Measurements from ENCODE around the gene ATP2B2. TPM values are rescaled to one million over a fixed set of nuclear protein-coding genes. Genes with fewer than 3 reads are reported as not detected.

The ATP2B2 gene
- total RNA-seq, 1 donor from 2014 or later, result 3.7 TPM

DNA sequence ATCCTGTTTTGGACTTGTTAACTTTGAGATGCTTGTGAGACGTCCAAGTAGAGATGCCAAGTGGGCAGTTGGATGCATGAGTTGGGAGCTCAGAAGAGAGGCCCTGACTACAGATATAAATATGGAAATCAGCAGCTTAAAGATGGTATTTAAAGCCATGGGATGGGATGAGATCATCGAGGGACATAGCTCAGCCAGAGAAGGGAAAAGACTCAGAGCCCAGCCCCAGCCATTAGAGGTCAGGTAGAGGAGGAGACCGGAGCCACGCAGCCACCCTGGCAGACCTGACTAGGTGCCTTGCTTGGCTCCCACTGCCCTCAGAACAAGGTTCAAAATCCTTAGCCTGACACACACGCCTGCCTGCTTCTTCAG is 31.1 kb downstream of the ATP2B2 start:
- H3K9me3 ChIP-seq (ENCODE audit: control insufficient read depth in 3 of 3, low read length in 3 of 3), result no peaks in the 10 kb centered on the region
- peak overlapping the region; percentile 68 for H3K27ac ChIP-seq (ENCODE audit: low read depth, low read length)
- H3K27me3 ChIP-seq (ENCODE audit: control insufficient read depth in 3 of 3, insufficient read depth in 3 of 3, low read length in 3 of 3), result peaks cover 0 to 2% (median 0%) of the 10 kb centered on the region in 3 donors
- no peak overlapping the region for H3K4me3 ChIP-seq (ENCODE audit: low read length in 3 of 3)
- peaks cover 17 to 48% (median 39%) of the 10 kb centered on the region in 3 donors for H3K4me1 ChIP-seq (ENCODE audit: control insufficient read depth in 3 of 3, insufficient read depth in 3 of 3, low read length in 3 of 3)
- H3K36me3 ChIP-seq (ENCODE audit: control insufficient read depth in 3 of 3, insufficient read depth in 3 of 3, low read length in 3 of 3), result no peaks in the 10 kb centered on the region
- H3K9ac ChIP-seq (ENCODE audit: low read depth in 1 of 3, low read length in 3 of 3), result peak overlapping the region in 1 of 3 donors; percentile 64

DNA sequence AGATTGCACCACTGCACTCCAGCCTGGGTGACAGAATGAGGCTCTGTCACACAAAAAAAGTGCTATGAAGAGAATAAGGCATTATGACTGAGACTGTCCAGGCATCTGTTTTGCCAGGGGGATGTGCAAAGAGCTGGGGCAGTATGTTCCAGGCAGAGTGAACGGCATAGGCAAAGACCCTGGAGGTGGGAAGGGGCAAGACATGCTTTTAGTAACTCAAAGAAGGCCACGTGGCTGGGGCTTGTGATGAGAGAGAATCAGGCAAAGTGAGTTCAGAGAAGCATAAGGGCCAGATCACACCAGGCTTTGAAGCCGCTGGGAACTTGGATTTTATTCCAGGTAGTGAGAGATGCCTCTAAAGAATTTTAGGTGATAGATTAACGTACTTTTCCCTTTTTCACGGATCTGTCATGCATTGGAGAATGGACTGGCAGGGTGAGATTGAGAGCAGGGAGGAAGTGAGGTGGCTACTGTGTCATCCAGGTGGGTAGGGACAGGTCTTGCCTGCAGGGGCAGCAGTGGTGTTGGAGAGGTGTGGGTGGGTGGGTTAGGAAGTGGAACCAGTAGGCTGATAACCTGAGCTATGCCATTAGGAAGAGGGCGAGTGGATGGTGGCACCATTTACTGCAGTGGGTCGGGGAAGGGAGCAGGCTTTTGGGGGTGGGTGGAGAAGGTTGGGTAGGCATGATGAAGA is 31.7 kb downstream of the ATP2B2 start:
- Histone ChIP-seq H3K9me3 (ENCODE audit: control insufficient read depth in 3 of 3, low read length in 3 of 3) (no peaks in the 10 kb centered on the region), H3K9ac (ENCODE audit: low read depth in 1 of 3, low read length in 3 of 3) (no peak overlapping the region), H3K36me3 (ENCODE audit: control insufficient read depth in 3 of 3, insufficient read depth in 3 of 3, low read length in 3 of 3) (no peaks in the 10 kb centered on the region), H3K4me1 (ENCODE audit: control insufficient read depth in 3 of 3, insufficient read depth in 3 of 3, low read length in 3 of 3) (peaks cover 23 to 52% (median 45%) of the 10 kb centered on the region in 3 donors), H3K27me3 (ENCODE audit: control insufficient read depth in 3 of 3, insufficient read depth in 3 of 3, low read length in 3 of 3) (peaks cover 0 to 2% (median 0%) of the 10 kb centered on the region in 3 donors), H3K27ac (ENCODE audit: low read depth, low read length) (peak overlapping the region; percentile 27), H3K4me3 (ENCODE audit: low read length in 3 of 3) (no peak overlapping the region)

DNA sequence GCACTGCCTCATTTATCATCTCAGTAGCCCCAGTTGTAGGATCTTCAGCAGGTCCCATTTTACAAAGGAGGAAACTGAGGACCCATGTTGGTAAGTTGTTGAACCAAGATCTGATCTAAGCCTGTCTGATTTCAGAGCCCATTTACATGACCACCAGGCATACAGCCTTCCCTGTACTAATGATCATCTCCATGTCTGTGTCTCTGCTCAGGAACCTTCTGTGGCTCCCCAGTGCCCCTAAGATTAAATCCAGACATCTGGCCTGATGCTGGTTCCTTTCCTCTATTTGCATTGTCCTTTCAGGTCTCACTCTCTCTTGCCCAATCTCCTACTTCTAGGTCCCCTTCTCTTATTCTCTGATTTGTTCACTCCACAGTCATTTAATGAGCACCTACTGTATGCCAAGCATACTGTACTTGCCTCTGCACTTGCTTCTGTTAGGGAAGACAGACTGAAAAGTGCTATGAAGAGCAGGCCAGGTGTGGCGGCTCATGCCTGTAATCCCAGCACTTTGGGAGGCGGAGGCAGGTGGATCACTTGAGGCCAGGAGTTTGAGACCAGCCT is 32.4 kb downstream of the ATP2B2 start:
- Histone ChIP-seq H3K4me3 (ENCODE audit: low read length in 3 of 3) (no peak overlapping the region), H3K27me3 (ENCODE audit: control insufficient read depth in 3 of 3, insufficient read depth in 3 of 3, low read length in 3 of 3) (peaks cover 0 to 6% (median 0%) of the 10 kb centered on the region in 3 donors), H3K36me3 (ENCODE audit: control insufficient read depth in 3 of 3, insufficient read depth in 3 of 3, low read length in 3 of 3) (no peaks in the 10 kb centered on the region), H3K27ac (ENCODE audit: low read depth, low read length) (peak overlapping the region; percentile 59), H3K9me3 (ENCODE audit: control insufficient read depth in 3 of 3, low read length in 3 of 3) (no peaks in the 10 kb centered on the region), H3K4me1 (ENCODE audit: control insufficient read depth in 3 of 3, insufficient read depth in 3 of 3, low read length in 3 of 3) (peaks cover 29 to 59% (median 52%) of the 10 kb centered on the region in 3 donors), H3K9ac (ENCODE audit: low read depth in 1 of 3, low read length in 3 of 3) (no peak overlapping the region)

DNA sequence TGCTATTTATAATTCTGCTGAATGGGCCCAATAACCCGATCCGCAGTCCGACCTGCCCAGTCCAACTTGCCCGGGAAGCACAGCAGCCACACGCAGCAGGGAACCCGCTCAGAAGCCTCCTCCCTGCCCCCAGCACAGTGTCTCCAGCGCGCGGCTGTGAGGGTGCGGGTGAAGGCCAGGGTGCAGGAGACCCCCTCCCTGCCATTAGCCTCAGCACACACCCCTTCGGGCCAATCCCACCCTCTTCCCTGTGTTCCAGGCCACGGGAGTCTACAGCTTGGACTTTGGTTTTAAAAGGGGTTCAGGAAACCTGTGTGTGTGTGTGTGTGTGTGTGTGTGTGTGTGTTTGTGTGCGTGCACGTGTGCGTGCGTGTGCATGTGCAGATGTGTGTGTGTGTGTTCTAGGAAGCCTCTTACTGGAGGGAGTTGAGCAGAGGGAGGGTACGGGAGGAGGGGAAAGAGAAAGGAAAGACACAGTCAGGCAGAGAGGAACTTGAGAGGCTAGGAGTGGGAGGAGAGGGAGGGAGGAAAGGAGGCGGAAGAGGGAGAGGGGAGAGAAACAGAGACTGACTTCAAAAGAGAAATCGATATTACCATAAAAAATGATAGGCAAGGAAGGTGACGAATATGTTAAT is 34.2 kb downstream of the ATP2B2 start:
- H3K9ac ChIP-seq (ENCODE audit: low read depth in 1 of 3, low read length in 3 of 3), result peak overlapping the region; percentile 70 to 85 (median 83)
- H3K27ac ChIP-seq (ENCODE audit: low read depth, low read length), result peak overlapping the region; percentile 93
- H3K9me3 ChIP-seq (ENCODE audit: control insufficient read depth in 3 of 3, low read length in 3 of 3), result no peaks in the 10 kb centered on the region
- peaks cover 44 to 77% (median 58%) of the 10 kb centered on the region in 3 donors for H3K4me1 ChIP-seq (ENCODE audit: control insufficient read depth in 3 of 3, insufficient read depth in 3 of 3, low read length in 3 of 3)
- peak overlapping the region; percentile 56 to 65 (median 65) for H3K4me3 ChIP-seq (ENCODE audit: low read length in 3 of 3)
- peaks cover 0 to 7% (median 0%) of the 10 kb centered on the region in 3 donors for H3K27me3 ChIP-seq (ENCODE audit: control insufficient read depth in 3 of 3, insufficient read depth in 3 of 3, low read length in 3 of 3)
- H3K36me3 ChIP-seq (ENCODE audit: control insufficient read depth in 3 of 3, insufficient read depth in 3 of 3, low read length in 3 of 3), result no peaks in the 10 kb centered on the region

DNA sequence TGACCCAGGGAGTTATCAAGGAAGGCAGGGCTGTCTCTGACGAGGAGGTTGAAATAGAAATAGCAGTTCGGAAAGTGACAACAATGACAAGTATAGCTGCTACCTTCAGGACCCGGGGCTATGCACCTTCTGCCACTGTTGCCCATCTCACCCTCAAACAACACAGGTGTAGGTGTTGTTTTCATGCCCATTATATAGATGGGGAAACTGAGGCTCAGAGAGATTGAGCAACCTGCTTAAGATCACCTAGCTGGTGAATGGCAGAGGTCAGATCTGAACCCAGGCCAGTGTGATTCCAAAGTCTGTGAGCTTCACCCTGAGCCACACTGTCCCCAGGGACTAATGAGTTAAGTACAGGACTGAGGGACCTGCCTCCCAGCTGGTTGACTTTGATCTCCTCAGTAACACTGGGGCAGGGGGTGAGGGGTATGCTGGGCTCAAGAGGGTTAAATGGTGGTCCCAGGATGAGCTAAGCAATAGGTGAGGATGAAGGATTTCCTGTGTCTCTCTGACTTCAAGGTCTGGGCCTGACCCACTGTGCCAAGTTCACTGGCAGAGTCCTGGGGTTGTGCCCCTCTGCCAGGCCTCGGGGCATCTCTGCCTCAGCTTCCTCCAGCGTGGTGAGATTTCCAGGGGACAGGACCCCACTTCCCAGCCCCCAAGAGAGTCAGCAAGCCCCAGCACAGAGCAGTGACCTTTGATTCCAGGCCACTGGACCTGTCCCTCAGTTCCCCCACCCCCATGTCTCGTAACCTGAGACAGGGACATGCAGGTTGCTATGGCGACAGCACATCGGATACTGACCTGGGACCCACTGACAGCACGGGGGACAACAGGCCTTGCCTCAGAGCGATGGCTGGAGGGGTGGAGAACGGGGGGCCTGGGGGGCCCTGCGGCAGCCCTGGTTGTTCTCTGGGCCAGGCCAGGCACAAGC is 35.0 kb downstream of the ATP2B2 start:
- Histone ChIP-seq H3K27me3 (ENCODE audit: control insufficient read depth in 3 of 3, insufficient read depth in 3 of 3, low read length in 3 of 3) (peaks cover 0 to 7% (median 0%) of the 10 kb centered on the region in 3 donors), H3K36me3 (ENCODE audit: control insufficient read depth in 3 of 3, insufficient read depth in 3 of 3, low read length in 3 of 3) (no peaks in the 10 kb centered on the region), H3K9me3 (ENCODE audit: control insufficient read depth in 3 of 3, low read length in 3 of 3) (no peaks in the 10 kb centered on the region), H3K9ac (ENCODE audit: low read depth in 1 of 3, low read length in 3 of 3) (peak overlapping the region; percentile 70 to 85 (median 83)), H3K27ac (ENCODE audit: low read depth, low read length) (peak overlapping the region; percentile 93), H3K4me3 (ENCODE audit: low read length in 3 of 3) (peak overlapping the region; percentile 56 to 65 (median 65)), H3K4me1 (ENCODE audit: control insufficient read depth in 3 of 3, insufficient read depth in 3 of 3, low read length in 3 of 3) (peaks cover 50 to 85% (median 58%) of the 10 kb centered on the region in 3 donors)

DNA sequence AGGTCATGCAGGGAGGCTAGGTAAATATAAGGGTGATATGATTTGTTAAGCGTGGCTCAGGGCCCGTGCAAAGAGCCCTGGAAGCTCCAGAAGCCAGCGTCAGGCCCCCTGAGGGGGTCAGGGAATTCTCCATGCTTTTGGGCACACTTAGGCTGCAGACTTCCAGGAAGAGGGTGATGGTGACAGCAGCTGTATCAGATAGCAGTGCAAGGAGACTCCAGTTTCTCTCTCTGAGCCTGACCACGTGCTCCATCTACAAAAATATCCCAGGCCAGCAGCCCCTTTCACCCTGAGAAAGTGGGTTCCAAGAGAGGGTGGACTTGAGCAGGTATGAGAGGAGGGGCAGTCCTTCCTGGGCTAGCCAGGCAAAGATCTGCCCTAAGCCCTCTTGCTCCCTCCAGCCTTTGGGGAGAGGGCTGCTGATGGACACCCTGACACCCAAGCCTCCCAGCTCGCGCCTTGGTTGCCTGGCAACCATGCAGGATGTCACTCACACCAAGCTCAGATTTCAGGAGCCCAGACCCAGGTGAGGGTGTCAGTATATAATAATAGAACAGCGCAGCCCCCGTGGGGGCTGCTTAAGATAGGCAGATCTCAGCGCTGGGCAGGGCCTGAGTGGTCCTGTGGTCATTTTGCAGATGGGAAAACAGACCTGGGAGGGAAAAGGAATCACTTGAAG is 35.8 kb downstream of the ATP2B2 start:
- H3K36me3 ChIP-seq (ENCODE audit: control insufficient read depth in 3 of 3, insufficient read depth in 3 of 3, low read length in 3 of 3), result no peaks in the 10 kb centered on the region
- H3K27me3 ChIP-seq (ENCODE audit: control insufficient read depth in 3 of 3, insufficient read depth in 3 of 3, low read length in 3 of 3), result peaks cover 0 to 7% (median 0%) of the 10 kb centered on the region in 3 donors
- H3K27ac ChIP-seq (ENCODE audit: low read depth, low read length), result peak overlapping the region; percentile 93
- no peaks in the 10 kb centered on the region for H3K9me3 ChIP-seq (ENCODE audit: control insufficient read depth in 3 of 3, low read length in 3 of 3)
- H3K4me3 ChIP-seq (ENCODE audit: low read length in 3 of 3), result peak overlapping the region; percentile 56 to 65 (median 65)
- peak overlapping the region; percentile 70 to 85 (median 83) for H3K9ac ChIP-seq (ENCODE audit: low read depth in 1 of 3, low read length in 3 of 3)
- H3K4me1 ChIP-seq (ENCODE audit: control insufficient read depth in 3 of 3, insufficient read depth in 3 of 3, low read length in 3 of 3), result peaks cover 57 to 88% (median 58%) of the 10 kb centered on the region in 3 donors

DNA sequence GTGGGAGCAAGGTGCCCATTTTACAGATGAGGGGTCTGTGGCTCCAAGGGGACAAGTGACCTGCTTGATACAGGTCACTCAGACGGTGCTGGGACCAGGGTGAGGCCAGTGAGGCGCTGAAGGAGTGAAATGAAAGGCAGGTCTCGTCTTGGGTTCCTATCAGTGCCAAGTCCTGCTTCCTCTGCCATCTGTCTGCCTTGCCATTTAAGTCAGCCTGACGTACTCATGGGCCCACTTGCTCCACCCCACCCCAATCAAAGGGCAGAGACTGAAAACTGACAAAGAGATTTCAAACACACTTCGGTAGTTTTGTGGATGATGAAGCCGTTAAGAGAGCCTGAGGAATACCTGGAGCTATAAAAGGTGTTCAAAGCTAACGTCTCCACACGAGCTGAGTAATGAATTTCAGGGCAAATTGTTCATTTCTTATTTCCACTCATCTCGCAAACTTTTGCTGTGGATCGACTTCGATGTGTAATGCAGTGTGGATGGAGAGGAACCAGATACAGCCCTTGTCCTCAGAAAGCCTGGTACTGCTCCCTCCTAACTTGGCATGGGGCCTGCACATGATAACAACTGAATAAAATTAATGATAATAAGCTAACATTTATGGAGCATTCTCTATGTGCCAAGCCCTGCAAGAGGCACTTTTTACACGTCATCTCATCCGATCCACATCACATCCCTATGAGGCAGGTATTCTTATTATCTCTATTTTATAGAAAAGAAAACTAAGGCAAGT is 36.6 kb downstream of the ATP2B2 start:
- peaks cover 55 to 89% (median 60%) of the 10 kb centered on the region in 3 donors for H3K4me1 ChIP-seq (ENCODE audit: control insufficient read depth in 3 of 3, insufficient read depth in 3 of 3, low read length in 3 of 3)
- peak overlapping the region; percentile 28 to 63 (median 56) for H3K4me3 ChIP-seq (ENCODE audit: low read length in 3 of 3)
- no peaks in the 10 kb centered on the region for H3K36me3 ChIP-seq (ENCODE audit: control insufficient read depth in 3 of 3, insufficient read depth in 3 of 3, low read length in 3 of 3)
- H3K27ac ChIP-seq (ENCODE audit: low read depth, low read length), result peak overlapping the region; percentile 93
- no peaks in the 10 kb centered on the region for H3K9me3 ChIP-seq (ENCODE audit: control insufficient read depth in 3 of 3, low read length in 3 of 3)
- peaks cover 0 to 7% (median 0%) of the 10 kb centered on the region in 3 donors for H3K27me3 ChIP-seq (ENCODE audit: control insufficient read depth in 3 of 3, insufficient read depth in 3 of 3, low read length in 3 of 3)
- H3K9ac ChIP-seq (ENCODE audit: low read depth in 1 of 3, low read length in 3 of 3), result peak overlapping the region; percentile 66 to 83 (median 70)

DNA sequence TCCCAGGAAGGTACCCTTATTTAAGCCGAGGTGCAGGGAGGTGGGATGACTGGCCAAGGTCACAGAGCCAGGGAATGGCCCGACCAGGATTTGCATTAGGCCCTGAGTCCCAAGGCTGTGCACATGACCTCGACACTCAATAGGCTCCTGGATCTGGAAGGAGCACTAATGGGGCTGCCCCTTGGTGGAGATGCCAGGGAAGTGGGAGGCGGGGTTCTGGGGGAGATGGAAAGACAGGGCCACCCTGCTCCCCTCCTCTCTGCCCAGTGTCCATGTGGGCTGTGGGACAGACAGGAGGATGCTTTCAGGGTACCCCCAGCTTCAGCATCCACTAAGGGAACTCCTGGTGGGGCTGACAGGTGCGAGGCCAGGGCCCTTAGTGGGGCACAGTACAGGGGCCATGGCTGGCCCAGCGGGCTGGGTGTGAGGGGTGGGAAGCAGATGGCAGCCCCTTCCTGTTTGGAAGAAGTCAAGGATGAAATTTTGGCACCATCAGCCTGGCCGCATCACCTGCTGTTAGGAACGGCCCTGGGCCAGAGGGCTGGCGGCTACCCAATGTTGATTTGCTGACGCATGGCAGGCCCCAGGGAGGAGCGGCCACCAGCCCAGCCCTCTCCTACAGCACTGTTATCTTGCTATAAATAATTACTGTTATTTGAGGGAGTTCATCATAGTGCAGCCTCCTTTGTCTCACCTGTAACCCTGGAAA is 37.3 kb downstream of the ATP2B2 start:
- peaks cover 0 to 6% (median 0%) of the 10 kb centered on the region in 3 donors for H3K27me3 ChIP-seq (ENCODE audit: control insufficient read depth in 3 of 3, insufficient read depth in 3 of 3, low read length in 3 of 3)
- H3K4me1 ChIP-seq (ENCODE audit: control insufficient read depth in 3 of 3, insufficient read depth in 3 of 3, low read length in 3 of 3), result peaks cover 61 to 93% (median 67%) of the 10 kb centered on the region in 3 donors

More for the DNA sequence above, 37.3 kb downstream of the ATP2B2 start:
- Histone ChIP-seq H3K36me3 (ENCODE audit: control insufficient read depth in 3 of 3, insufficient read depth in 3 of 3, low read length in 3 of 3) (no peaks in the 10 kb centered on the region), H3K9ac (ENCODE audit: low read depth in 1 of 3, low read length in 3 of 3) (peak overlapping the region; percentile 66 to 83 (median 70)), H3K9me3 (ENCODE audit: control insufficient read depth in 3 of 3, low read length in 3 of 3) (no peaks in the 10 kb centered on the region), H3K27ac (ENCODE audit: low read depth, low read length) (peak overlapping the region; percentile 93), H3K4me3 (ENCODE audit: low read length in 3 of 3) (peak overlapping the region in 2 of 3 donors; percentile 27 to 49)
